Umbilical cord (tissue), 1 donor: ENCODE results near the gene SIRT4. TPM values are rescaled to one million over a fixed set of nuclear protein-coding genes. Genes with fewer than 3 reads are reported as not detected.

Experiments
- total RNA-seq: library from RNA; depleted of rRNA; stranded (reverse); fragments of >200 nt; gene quantifications from one replicate; pipeline ENCODE4 v1.2.3, GENCODE V29; 2014; ENCODE audit warnings: low replicate concordance; ENCODE audit not compliant: insufficient read depth

Gene SIRT4
- total RNA-seq, 1 donor from 2014 or later = not detected

Other genes with a start within 250 kb of the SIRT4 start
- gene RAB35, start 185.6 kb upstream of the SIRT4 start, total RNA-seq = 33.5 TPM
- gene GCN1, start 107.6 kb upstream of the SIRT4 start, total RNA-seq = 45.0 TPM
- 1,784 TPM for gene RPLP0, start 101.2 kb upstream of the SIRT4 start, total RNA-seq
- 11.6 TPM for gene PXN, start 36.6 kb upstream of the SIRT4 start, total RNA-seq
- gene RNU4-2, start 10.4 kb upstream of the SIRT4 start, total RNA-seq = under 0.01 TPM
- under 0.01 TPM for gene RNU4-1, start 9.1 kb upstream of the SIRT4 start, total RNA-seq
- gene PLA2G1B, start 25.5 kb downstream of the SIRT4 start, total RNA-seq = not detected
- gene MSI1, start 66.8 kb downstream of the SIRT4 start, total RNA-seq = 0.96 TPM
- 351 TPM for gene COX6A1, start 135.8 kb downstream of the SIRT4 start, total RNA-seq
- 25.5 TPM for gene TRIAP1, start 144.1 kb downstream of the SIRT4 start, total RNA-seq
- 27.0 TPM for gene GATC, start 144.1 kb downstream of the SIRT4 start, total RNA-seq
- gene SRSF9, start 167.4 kb downstream of the SIRT4 start, total RNA-seq = 86.7 TPM
- gene DYNLL1, start 193.8 kb downstream of the SIRT4 start, total RNA-seq = 202 TPM
- 23.1 TPM for gene COQ5, start 226.8 kb downstream of the SIRT4 start, total RNA-seq
- gene RNF10, start 232.0 kb downstream of the SIRT4 start, total RNA-seq = 86.9 TPM